22Rv1 (cell line): ENCODE data around the gene RNF213.

Experiments
- H3K27ac ChIP-seq: fragments of 450-650 bp; 2 replicates; pipeline ENCODE4 v1.5.1; 2017
- ZFX ChIP-seq: fragments of 450-650 bp; IDR thresholded peaks from 2 replicates; pipeline ENCODE4 v1.6.1; 2017; ENCODE audit warnings: antibody characterized with exemption, borderline replicate concordance
- TF ChIP-seq, protein P1 (sequence below): fragments of 450-650 bp; IDR thresholded peaks from 2 replicates; pipeline ENCODE4 v1.5.1; 2017; ENCODE audit warnings: mild to moderate bottlenecking

Gene RNF213

DNA sequence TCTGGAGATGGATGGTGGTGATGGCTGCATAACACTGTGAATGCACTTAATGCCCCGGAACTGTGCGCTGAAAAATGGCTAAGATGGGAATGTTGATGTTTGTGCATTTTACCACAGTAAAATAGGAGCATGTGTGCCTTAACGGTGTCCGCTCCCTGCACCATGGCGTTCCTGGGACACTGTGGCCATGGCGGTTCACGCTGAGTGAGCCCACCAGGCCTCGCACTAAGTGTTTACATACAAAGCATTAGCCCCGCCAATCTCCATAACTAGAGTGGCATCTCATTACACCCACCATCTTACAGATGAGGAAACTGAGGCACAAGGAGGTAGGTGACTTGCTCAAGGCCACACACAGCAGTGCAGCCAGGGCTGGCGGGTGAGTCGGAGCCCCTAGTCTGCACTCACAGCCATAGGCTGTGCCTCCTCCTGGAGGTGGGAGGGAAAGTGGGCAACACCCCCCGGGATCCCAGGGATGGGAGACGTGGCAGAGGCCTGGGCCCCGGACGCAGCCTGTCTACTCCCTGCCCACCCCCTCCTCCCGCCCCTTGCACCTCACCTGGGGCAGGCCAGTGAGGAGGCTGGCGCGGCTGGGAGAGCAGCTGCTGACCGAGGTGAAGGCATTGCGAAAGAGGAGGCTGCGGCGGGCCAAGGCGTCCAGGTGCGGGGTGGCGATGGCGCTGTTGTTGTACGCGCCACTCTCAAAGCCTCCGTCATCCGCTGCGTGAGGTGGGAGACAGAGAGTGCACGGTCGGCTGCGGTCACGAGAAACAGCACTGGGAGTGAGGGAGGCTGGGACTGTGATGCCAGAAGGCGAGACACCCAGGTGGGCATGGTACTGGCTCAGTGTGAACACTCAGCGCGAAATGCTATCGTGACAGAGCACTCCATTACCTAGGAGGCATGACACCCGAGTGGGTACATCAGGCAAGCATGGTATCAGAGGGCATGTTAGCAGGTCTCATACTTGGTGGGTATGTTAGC, 43.9 kb upstream of the RNF213 start:
- H3K27ac ChIP-seq: no peak overlapping the region
- no peak for TF ChIP-seq ZFX
- TF ChIP-seq, protein P1, sequence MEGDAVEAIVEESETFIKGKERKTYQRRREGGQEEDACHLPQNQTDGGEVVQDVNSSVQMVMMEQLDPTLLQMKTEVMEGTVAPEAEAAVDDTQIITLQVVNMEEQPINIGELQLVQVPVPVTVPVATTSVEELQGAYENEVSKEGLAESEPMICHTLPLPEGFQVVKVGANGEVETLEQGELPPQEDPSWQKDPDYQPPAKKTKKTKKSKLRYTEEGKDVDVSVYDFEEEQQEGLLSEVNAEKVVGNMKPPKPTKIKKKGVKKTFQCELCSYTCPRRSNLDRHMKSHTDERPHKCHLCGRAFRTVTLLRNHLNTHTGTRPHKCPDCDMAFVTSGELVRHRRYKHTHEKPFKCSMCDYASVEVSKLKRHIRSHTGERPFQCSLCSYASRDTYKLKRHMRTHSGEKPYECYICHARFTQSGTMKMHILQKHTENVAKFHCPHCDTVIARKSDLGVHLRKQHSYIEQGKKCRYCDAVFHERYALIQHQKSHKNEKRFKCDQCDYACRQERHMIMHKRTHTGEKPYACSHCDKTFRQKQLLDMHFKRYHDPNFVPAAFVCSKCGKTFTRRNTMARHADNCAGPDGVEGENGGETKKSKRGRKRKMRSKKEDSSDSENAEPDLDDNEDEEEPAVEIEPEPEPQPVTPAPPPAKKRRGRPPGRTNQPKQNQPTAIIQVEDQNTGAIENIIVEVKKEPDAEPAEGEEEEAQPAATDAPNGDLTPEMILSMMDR: no peak

- H3K27ac ChIP-seq: no peak overlapping the region
- no peak for TF ChIP-seq ZFX
- TF ChIP-seq, protein P1: no peak
Measured at GRCh38 chr17:80217703-80218362, 42.8 kb upstream of the RNF213 start.

- no peak for TF ChIP-seq ZFX
- TF ChIP-seq, protein P1: no peak
- H3K27ac ChIP-seq: peak overlapping the region; percentile 84; the same call in 1 of the 2 replicates
Measured at GRCh38 chr17:80218391-80218790, 42.3 kb upstream of the RNF213 start.

DNA sequence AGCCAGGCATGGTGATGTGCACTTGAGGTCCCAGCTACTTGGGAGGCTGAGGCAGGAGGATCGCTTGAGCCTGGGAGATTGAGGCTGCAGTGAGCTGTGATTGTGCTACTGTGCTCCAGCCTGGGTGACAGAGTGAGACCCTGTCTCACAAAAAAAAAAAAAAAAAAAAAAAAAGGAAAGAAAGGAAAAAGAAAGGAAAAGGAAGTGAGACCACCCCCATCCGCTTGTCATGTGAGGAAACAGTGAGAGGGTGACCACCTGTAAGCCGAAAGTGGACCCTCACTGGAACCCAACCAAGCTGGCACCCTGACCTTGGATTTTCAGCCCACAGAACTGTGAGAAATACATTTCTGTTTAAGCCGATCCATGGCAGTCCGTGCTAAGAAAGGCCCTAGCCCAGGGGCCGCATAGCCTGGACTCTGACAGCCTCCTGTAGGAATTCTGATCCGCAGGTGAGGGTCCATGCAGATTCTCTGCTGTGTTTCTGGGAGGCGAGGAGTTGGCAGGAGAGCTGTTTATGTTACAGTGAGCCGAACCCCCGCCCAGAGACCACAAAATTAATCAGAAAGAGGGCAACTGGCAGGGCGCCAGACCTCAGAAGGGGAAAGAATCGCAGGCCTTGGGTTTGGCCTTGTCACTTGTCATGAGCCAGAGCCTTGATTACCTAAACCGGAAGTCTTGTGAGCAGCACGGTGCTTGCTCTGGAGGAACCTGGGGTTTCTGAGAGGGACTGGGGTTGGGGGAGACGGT, 41.5 kb upstream of the RNF213 start:
- TF ChIP-seq, protein P1: no peak
- no peak for TF ChIP-seq ZFX
- peak overlapping the region; percentile 84 for H3K27ac ChIP-seq

- no peak for TF ChIP-seq ZFX
- TF ChIP-seq, protein P1: no peak
- H3K27ac ChIP-seq: peak overlapping the region; percentile 84
Measured at GRCh38 chr17:80219763-80220053, 40.9 kb upstream of the RNF213 start.

GRCh38 chr17:80220054-80220735, 40.5 kb upstream of the RNF213 start, which contains the start of the genes SGSH and SLC26A11:
SGSH (minus strand) TSS chr17:80220333; CDS start chr17:80220313, 20 bp downstream.
SLC26A11 (plus strand) TSS chr17:80220427; CDS start chr17:80221561, 1,134 bp downstream.
- H3K27ac ChIP-seq: peak within 1 kb of the TSS; percentile 84
- no peak for TF ChIP-seq ZFX
- TF ChIP-seq, protein P1: 0 out of 2 replicates have a peak, but pooled peaks have one; percentile 4
